ENCODE results near the gene PIWIL1. TPM values are rescaled to one million over a fixed set of nuclear protein-coding genes. Genes with fewer than 3 reads are reported as not detected.

PIWIL1 gene
- total RNA-seq, 2 experiments from 2014 or later, result not detected

DNA sequence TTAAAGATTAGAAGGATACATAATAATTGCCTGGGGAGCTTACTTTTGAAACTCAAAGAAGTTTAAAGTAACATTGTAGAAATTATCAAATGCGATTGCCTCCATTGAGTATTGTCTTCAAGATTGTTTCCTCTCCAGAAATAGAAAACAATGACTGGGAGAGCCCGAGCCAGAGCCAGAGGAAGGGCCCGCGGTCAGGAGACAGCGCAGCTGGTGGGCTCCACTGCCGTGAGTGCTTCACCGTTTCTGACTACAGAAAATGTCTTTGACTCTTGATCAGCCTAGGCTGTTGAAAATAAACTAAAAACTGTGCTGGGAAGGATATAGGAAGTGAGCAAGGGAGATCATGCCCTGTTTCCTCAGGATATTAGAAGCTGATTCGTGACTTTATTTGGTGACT is 4.8 kb downstream of the PIWIL1 start:
- Mint-ChIP-seq H3K27me3 (peaks cover 20% of the 10 kb centered on the region), H3K36me3 (ENCODE audit: low read depth) (no peaks in the 10 kb centered on the region), H3K9me3 (no peaks in the 10 kb centered on the region), H3K4me1 (ENCODE audit: low read depth) (peaks cover 3% of the 10 kb centered on the region), H3K27ac (no peak overlapping the region), H3K4me3 (no peak overlapping the region)
- POLR2A ChIA-PET, result no interaction called here
- DNase-seq (no peak), ATAC-seq (no peak)
- intact Hi-C loops (cut with micrococcal nuclease), result no loop called here
- TF ChIP-seq, protein P1, sequence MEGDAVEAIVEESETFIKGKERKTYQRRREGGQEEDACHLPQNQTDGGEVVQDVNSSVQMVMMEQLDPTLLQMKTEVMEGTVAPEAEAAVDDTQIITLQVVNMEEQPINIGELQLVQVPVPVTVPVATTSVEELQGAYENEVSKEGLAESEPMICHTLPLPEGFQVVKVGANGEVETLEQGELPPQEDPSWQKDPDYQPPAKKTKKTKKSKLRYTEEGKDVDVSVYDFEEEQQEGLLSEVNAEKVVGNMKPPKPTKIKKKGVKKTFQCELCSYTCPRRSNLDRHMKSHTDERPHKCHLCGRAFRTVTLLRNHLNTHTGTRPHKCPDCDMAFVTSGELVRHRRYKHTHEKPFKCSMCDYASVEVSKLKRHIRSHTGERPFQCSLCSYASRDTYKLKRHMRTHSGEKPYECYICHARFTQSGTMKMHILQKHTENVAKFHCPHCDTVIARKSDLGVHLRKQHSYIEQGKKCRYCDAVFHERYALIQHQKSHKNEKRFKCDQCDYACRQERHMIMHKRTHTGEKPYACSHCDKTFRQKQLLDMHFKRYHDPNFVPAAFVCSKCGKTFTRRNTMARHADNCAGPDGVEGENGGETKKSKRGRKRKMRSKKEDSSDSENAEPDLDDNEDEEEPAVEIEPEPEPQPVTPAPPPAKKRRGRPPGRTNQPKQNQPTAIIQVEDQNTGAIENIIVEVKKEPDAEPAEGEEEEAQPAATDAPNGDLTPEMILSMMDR (IDR thresholded peaks at IDR 0.05), result no peak
- CTCF ChIA-PET, result no interaction called here

DNA sequence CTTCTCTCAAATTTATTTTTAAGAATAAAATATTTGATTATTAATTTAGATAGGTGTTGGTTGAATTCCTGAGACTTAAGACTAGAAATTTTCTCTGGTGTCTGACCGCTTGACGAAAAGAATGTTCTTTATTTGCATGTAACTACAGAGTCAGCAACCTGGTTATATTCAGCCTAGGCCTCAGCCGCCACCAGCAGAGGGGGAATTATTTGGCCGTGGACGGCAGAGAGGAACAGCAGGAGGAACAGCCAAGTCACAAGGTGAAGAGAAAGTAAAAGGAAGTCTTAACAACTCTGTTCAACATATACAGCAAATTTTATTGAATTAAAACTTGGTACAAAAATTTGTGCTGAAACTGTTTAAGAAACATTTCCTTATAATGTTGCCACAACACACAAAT is 5.2 kb downstream of the PIWIL1 start:
- DNase-seq (no peak), ATAC-seq (no peak)
- ChIA-PET POLR2A (no interaction called here), CTCF (no interaction called here)
- Mint-ChIP-seq H3K27ac (no peak overlapping the region), H3K4me3 (no peak overlapping the region), H3K27me3 (peaks cover 20% of the 10 kb centered on the region), H3K36me3 (ENCODE audit: low read depth) (no peaks in the 10 kb centered on the region), H3K9me3 (no peaks in the 10 kb centered on the region), H3K4me1 (ENCODE audit: low read depth) (peaks cover 3% of the 10 kb centered on the region)
- TF ChIP-seq, protein P1 (IDR thresholded peaks at IDR 0.05), result no peak
- intact Hi-C loops (cut with micrococcal nuclease), result no loop called here

DNA sequence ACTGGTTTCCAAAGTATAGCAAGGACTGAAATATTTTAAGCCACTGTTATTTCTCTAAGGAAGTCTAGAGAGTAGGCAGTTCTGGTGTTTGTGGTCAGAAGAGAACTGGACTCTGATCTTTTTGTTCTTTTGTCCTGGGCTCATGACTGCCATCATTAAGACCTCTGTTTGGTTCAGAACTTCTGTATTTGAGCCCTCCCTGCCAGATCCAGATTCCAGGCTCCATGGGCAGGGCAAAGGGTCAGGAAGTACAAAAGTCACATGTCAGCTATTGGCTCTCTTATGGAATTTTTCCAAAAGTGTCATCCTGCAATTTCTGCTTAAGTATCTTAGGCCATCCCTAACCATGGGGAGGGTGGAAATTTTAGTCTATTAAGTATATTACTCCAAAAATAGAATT is 6.8 kb downstream of the PIWIL1 start:
- H3K4me1 Mint-ChIP-seq (ENCODE audit: low read depth), result peaks cover 3% of the 10 kb centered on the region
- CTCF ChIA-PET, result interaction anchor here (1.6 kb wide), 1 partner anchor 303 kb away, joined by 3 read pairs; no protein-coding TSS in a partner anchor
- intact Hi-C loops (cut with micrococcal nuclease), result no loop called here
- peaks cover 20% of the 10 kb centered on the region for H3K27me3 Mint-ChIP-seq
- TF ChIP-seq, protein P1 (IDR thresholded peaks at IDR 0.05), result no peak
- no peaks in the 10 kb centered on the region for H3K36me3 Mint-ChIP-seq (ENCODE audit: low read depth)
- H3K27ac Mint-ChIP-seq, result no peak overlapping the region
- H3K9me3 Mint-ChIP-seq, result no peaks in the 10 kb centered on the region
- H3K4me3 Mint-ChIP-seq, result no peak overlapping the region
- ATAC-seq, result no peak
- no peak for DNase-seq
- POLR2A ChIA-PET, result no interaction called here

DNA sequence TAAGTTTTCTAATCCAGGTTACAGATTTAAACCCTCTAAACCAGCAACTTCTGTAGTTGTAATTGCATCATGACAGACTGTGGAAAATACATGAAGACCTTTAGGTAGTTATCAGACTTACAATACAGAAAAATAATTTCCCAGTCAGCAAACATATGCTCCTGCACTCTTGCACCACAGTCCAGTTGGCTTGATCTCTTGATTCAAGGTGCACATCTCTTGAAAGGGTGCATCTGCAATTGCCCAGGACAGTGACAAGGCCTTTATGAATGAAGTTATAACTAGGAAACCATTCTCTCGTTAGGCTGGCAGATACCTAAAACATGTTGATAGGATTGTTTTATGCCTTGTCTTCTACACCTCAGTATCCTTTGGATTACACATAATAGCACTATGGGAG is 7.6 kb downstream of the PIWIL1 start:
- CTCF ChIA-PET, result no interaction called here
- no peaks in the 10 kb centered on the region for H3K4me1 Mint-ChIP-seq (ENCODE audit: low read depth)
- intact Hi-C loops (cut with micrococcal nuclease), result no loop called here
- TF ChIP-seq, protein P1 (IDR thresholded peaks at IDR 0.05), result no peak
- POLR2A ChIA-PET, result no interaction called here
- no peak overlapping the region for H3K27ac Mint-ChIP-seq
- H3K4me3 Mint-ChIP-seq, result no peak overlapping the region
- H3K36me3 Mint-ChIP-seq (ENCODE audit: low read depth), result no peaks in the 10 kb centered on the region
- peaks cover 14% of the 10 kb centered on the region for H3K27me3 Mint-ChIP-seq
- ATAC-seq (no peak), DNase-seq (no peak)
- H3K9me3 Mint-ChIP-seq, result no peaks in the 10 kb centered on the region

DNA sequence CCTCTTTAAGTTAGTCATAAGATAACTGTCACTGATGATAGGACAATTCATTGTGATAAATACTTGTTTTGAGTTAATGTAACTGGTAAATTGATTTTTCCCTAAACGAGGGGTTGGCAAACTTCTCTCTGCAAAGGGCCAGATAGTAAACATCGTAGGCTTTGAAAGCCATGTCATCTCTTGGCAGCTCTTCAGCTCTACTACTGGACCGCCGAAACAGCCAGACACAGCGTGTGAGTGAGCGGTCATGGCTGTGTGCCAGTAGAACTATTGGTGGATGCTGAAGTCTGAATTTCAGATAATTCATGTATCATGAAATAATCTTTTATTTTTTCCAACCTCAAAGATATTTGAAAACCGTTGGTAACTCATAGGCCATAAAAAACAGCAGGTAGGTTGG is 9.9 kb downstream of the PIWIL1 start:
- no peak overlapping the region for H3K4me3 Mint-ChIP-seq
- H3K27me3 Mint-ChIP-seq, result peaks cover 9% of the 10 kb centered on the region
- H3K27ac Mint-ChIP-seq, result no peak overlapping the region
- H3K4me1 Mint-ChIP-seq (ENCODE audit: low read depth), result no peaks in the 10 kb centered on the region
- DNase-seq, result no peak
- CTCF ChIA-PET, result no interaction called here
- H3K36me3 Mint-ChIP-seq (ENCODE audit: low read depth), result no peaks in the 10 kb centered on the region
- no peak for ATAC-seq
- POLR2A ChIA-PET, result no interaction called here
- TF ChIP-seq, protein P1 (IDR thresholded peaks at IDR 0.05), result no peak
- intact Hi-C loops (cut with micrococcal nuclease), result no loop called here
- no peaks in the 10 kb centered on the region for H3K9me3 Mint-ChIP-seq

Measured in activated CD8-positive, alpha-beta T cell treated with anti-CD3 and anti-CD28 coated beads for 36 hours (primary cell).